ENCODE measurements around the gene CROCC. TPM values are rescaled to one million over a fixed set of nuclear protein-coding genes. Genes with fewer than 3 reads are reported as not detected.
A peak's percentile ranks its signal among the peaks of the same experiment; 100 is the strongest.

The CROCC gene
- total RNA-seq, 4 donors from 2014 or later = 27.7 to 86.4 (median 60.2) TPM

GRCh38 chr1:16975838-16976237 is 54.1 kb downstream of the CROCC start:
- Histone ChIP-seq H3K9me3 (no peaks in the 10 kb centered on the region), H3K4me1 (peaks cover 59% of the 10 kb centered on the region), H3K4me3 (no peak overlapping the region), H3K27ac (no peak overlapping the region), H3K36me3 (no peaks in the 10 kb centered on the region), H3K27me3 (no peaks in the 10 kb centered on the region)
- 51% methylated on average over 13 of the region's 14 CpGs for WGBS
- TF ChIP-seq CTCF (IDR thresholded peaks at IDR 0.05) (no peak), POLR2A (IDR thresholded peaks at IDR 0.05) (no peak), POLR2AphosphoS5 (IDR thresholded peaks at IDR 0.05) (no peak), EP300 (IDR thresholded peaks at IDR 0.05) (no peak)
- no peak for DNase-seq (ENCODE audit: low spot score in 2 of 2)

GRCh38 chr1:16976966-16977365 is 55.2 kb downstream of the CROCC start:
- no peaks in the 10 kb centered on the region for H3K36me3 ChIP-seq
- peaks cover 56% of the 10 kb centered on the region for H3K4me1 ChIP-seq
- TF ChIP-seq POLR2A (IDR thresholded peaks at IDR 0.05) = no peak
- no peak for TF ChIP-seq CTCF (IDR thresholded peaks at IDR 0.05)
- TF ChIP-seq POLR2AphosphoS5 (IDR thresholded peaks at IDR 0.05) = no peak
- no peak for TF ChIP-seq EP300 (IDR thresholded peaks at IDR 0.05)
- H3K27me3 ChIP-seq = no peaks in the 10 kb centered on the region
- H3K9me3 ChIP-seq = no peaks in the 10 kb centered on the region
- H3K27ac ChIP-seq = no peak overlapping the region
- no peak overlapping the region for H3K4me3 ChIP-seq
- WGBS = 96% methylated on average over 14 of the region's 16 CpGs
- DNase-seq (ENCODE audit: low spot score in 2 of 2) = no peak

- Histone ChIP-seq H3K36me3 (no peaks in the 10 kb centered on the region), H3K4me1 (peaks cover 56% of the 10 kb centered on the region), H3K27me3 (no peaks in the 10 kb centered on the region)
Measured at GRCh38 chr1:16977377-16977776, 55.6 kb downstream of the CROCC start.

GRCh38 chr1:16978139-16978538 is 56.4 kb downstream of the CROCC start:
- Histone ChIP-seq H3K4me3 (no peak overlapping the region), H3K36me3 (no peaks in the 10 kb centered on the region), H3K4me1 (peaks cover 56% of the 10 kb centered on the region), H3K27me3 (no peaks in the 10 kb centered on the region), H3K9me3 (no peaks in the 10 kb centered on the region), H3K27ac (peak overlapping the region; percentile 85)
- WGBS = 78% methylated on average over 4 of the region's 4 CpGs
- no peak for DNase-seq (ENCODE audit: low spot score in 2 of 2)
- TF ChIP-seq POLR2A (IDR thresholded peaks at IDR 0.05) (no peak), POLR2AphosphoS5 (IDR thresholded peaks at IDR 0.05) (no peak), CTCF (IDR thresholded peaks at IDR 0.05) (no peak), EP300 (IDR thresholded peaks at IDR 0.05) (no peak)

More at GRCh38 chr1:16977377-16977776, 55.6 kb downstream of the CROCC start:
- Histone ChIP-seq H3K9me3 (no peaks in the 10 kb centered on the region), H3K4me3 (no peak overlapping the region), H3K27ac (peak overlapping the region; percentile 85)
- TF ChIP-seq POLR2AphosphoS5 (IDR thresholded peaks at IDR 0.05) = no peak
- no peak for TF ChIP-seq POLR2A (IDR thresholded peaks at IDR 0.05)
- no peak for TF ChIP-seq CTCF (IDR thresholded peaks at IDR 0.05)
- TF ChIP-seq EP300 (IDR thresholded peaks at IDR 0.05) = no peak
- WGBS = 80% methylated on average over 5 of the region's 5 CpGs
- DNase-seq (ENCODE audit: low spot score in 2 of 2) = no peak

GRCh38 chr1:16978567-16979474 is 57.1 kb downstream of the CROCC start:
- Histone ChIP-seq H3K4me3 (peak overlapping the region; percentile 55), H3K36me3 (no peaks in the 10 kb centered on the region), H3K9me3 (no peaks in the 10 kb centered on the region), H3K4me1 (peaks cover 59% of the 10 kb centered on the region), H3K27me3 (no peaks in the 10 kb centered on the region), H3K27ac (peak overlapping the region; percentile 85)
- no peak for TF ChIP-seq CTCF (IDR thresholded peaks at IDR 0.05)
- peak in 1 of 2 donors; percentile 21 for TF ChIP-seq POLR2A (IDR thresholded peaks at IDR 0.05)
- WGBS = 47% methylated on average over 3 of the region's 20 CpGs
- DNase-seq (ENCODE audit: low spot score in 2 of 2) = peak in 1 of 2 donors; percentile 84
